K562 (cell line): ENCODE results near the gene ADCY5. TPM values are rescaled to one million over a fixed set of nuclear protein-coding genes. Genes with fewer than 3 reads are reported as not detected.
A peak's percentile ranks its signal among the peaks of the same experiment; 100 is the strongest.

Source experiments
- ATAC-seq: fragments of 200-7000 bp; cut with Tn5 transposase; 3 replicates; pipeline ENCODE4 v1.9.1; 2020; ENCODE audit warnings: moderate library complexity
- BruUV-seq: library from RNA; stranded (reverse); fragments of 400-500 nt; replicated peaks from 2 replicates; lab custom pipeline; 2021; lab: Mats Ljungman, UMichigan
- CTCF ChIA-PET: fragments of 300-600 bp; formaldehyde crosslinking; extraction: SDS; loops from one replicate; lab custom pipeline; 2021; ENCODE audit warnings: low intra/inter-chr PET ratio; lab: Yijun Ruan, JAX
- POLR2A ChIA-PET: fragments of 300-600, 350-650 bp; sonication (Branson Sonifier 250); formaldehyde crosslinking; extraction: SDS; loops from one replicate; lab custom pipeline; 2021; ENCODE audit warnings: antibody characterized with exemption, inconsistent platforms; lab: Yijun Ruan, JAX
- DNase-seq, 4 experiments: peaks; one replicate each; pipeline versions ENCODE4 v3.0.0 to v3.0.0-alpha.2; 2011 to 2018; ENCODE audit warnings: low spot score in 3 of 4, mixed read lengths in 3 of 4; ENCODE audit errors: extremely low read depth in 1 of 4
- FAIRE-seq: peaks from 2 replicates; lab custom pipeline; 2011; peaks lifted over from hg19 to GRCh38; lab: Jason Lieb, UNC
- H2AFZ ChIP-seq: 2 replicates; pipeline ENCODE4 v1.6.0; 2011; ENCODE audit warnings: low read depth, low read length, control low read depth, inconsistent platforms
- H3K27ac ChIP-seq: fragments of 200-600 bp; 3 replicates; pipeline ENCODE4 v1.8.0; 2011; ENCODE audit warnings: low read depth, mild to moderate bottlenecking, control low read depth, inconsistent platforms, low read length, moderate library complexity, mixed read lengths; ENCODE audit errors: extremely low read depth
- H3K27me3 ChIP-seq, 2 experiments: fragments of 300-600 bp in 1 of 2; 2 replicates in 1 of 2; 3 replicates in 1 of 2; pipeline versions ENCODE4 v1.6.0 to v1.8.0; 2011; ENCODE audit warnings: inconsistent platforms in 2 of 2, low read length in 2 of 2, mild to moderate bottlenecking in 1 of 2, mixed read lengths in 1 of 2, moderate library complexity in 1 of 2; ENCODE audit not compliant: control insufficient read depth in 2 of 2, insufficient read depth in 2 of 2
- H3K36me3 ChIP-seq: fragments of 300-600 bp; 3 replicates; pipeline ENCODE4 v1.8.0; 2011; ENCODE audit warnings: mild to moderate bottlenecking, low read length, inconsistent platforms; ENCODE audit not compliant: control insufficient read depth, insufficient read depth
- H3K4me1 ChIP-seq, 2 experiments: fragments of 200-600 bp in 1 of 2; replicated peaks in 1 of 2; 2 replicates in 1 of 2; 3 replicates in 1 of 2; pipeline versions ENCODE4 v1.5.1 to v1.8.0; 2011; ENCODE audit warnings: inconsistent platforms in 2 of 2, low read length in 2 of 2, mild to moderate bottlenecking in 1 of 2, mixed read lengths in 1 of 2, moderate library complexity in 1 of 2; ENCODE audit not compliant: control insufficient read depth in 2 of 2, insufficient read depth in 2 of 2
- H3K4me2 ChIP-seq: 2 replicates; pipeline ENCODE4 v1.6.1; 2011; ENCODE audit warnings: low read length, control low read depth, inconsistent platforms, mixed read lengths; ENCODE audit not compliant: insufficient read depth
- H3K4me3 ChIP-seq: fragments of 200-600 bp; sonication (generic), shearing (Covaris generic); 2 replicates; pipeline ENCODE4 v1.5.1; 2016; ENCODE audit warnings: control low read depth, inconsistent platforms
- H3K79me2 ChIP-seq: fragments of 200-600 bp; 3 replicates; pipeline ENCODE4 v1.8.0; 2011; ENCODE audit warnings: low read length, inconsistent platforms; ENCODE audit not compliant: control insufficient read depth, insufficient read depth
- H3K9ac ChIP-seq, 2 experiments: 2 replicates each; pipeline versions ENCODE4 v1.6.0 to v1.6.1; 2011; ENCODE audit warnings: low read depth in 2 of 2, low read length in 2 of 2, control low read depth in 1 of 2, inconsistent platforms in 1 of 2, mild to moderate bottlenecking in 1 of 2, mixed read lengths in 1 of 2; ENCODE audit not compliant: insufficient read depth in 1 of 2
- H3K9me1 ChIP-seq: one replicate; pipeline ENCODE4 v1.6.0; 2011; ENCODE audit warnings: inconsistent platforms, mild to moderate bottlenecking, low read length, moderate library complexity; ENCODE audit not compliant: control insufficient read depth, insufficient read depth
- H3K9me3 ChIP-seq: replicated peaks from 2 replicates; pipeline ENCODE4 v1.5.1; 2011; ENCODE audit warnings: low read depth, low read length, inconsistent platforms; ENCODE audit not compliant: control insufficient read depth, insufficient read depth
- H4K20me1 ChIP-seq: replicated peaks from 2 replicates; pipeline ENCODE4 v1.6.1; 2011; ENCODE audit warnings: low read length, inconsistent platforms, mixed read lengths; ENCODE audit not compliant: control insufficient read depth, insufficient read depth
- BMI1 ChIP-seq: fragments of 150-350 bp; IDR thresholded peaks from 2 replicates; pipeline ENCODE4 v1.6.1; 2014; ENCODE audit warnings: low read length
- CBX2 ChIP-seq: fragments of 200-600 bp; sonication (generic); IDR thresholded peaks from one replicate; pipeline ENCODE4 v1.6.1; 2012; ENCODE audit warnings: mild to moderate bottlenecking, low read length, inconsistent platforms; ENCODE audit not compliant: insufficient read depth, poor library complexity, severe bottlenecking
- CC2D1A ChIP-seq: fragments of 450-650 bp; IDR thresholded peaks from 2 replicates; pipeline ENCODE4 v1.6.1; 2017; ENCODE audit warnings: mild to moderate bottlenecking
- HCFC1 ChIP-seq: IDR thresholded peaks from 2 replicates; pipeline ENCODE4 v1.6.1; 2012; ENCODE audit warnings: low read depth, low read length, improper control_type of control experiment
- HLTF ChIP-seq: fragments of 450-650 bp; IDR thresholded peaks from 2 replicates; pipeline ENCODE4 v1.6.1; 2016
- MCM5 ChIP-seq: fragments of 450-650 bp; IDR thresholded peaks from 2 replicates; pipeline ENCODE4 v1.6.1; 2016; ENCODE audit warnings: low read depth
- NFIC ChIP-seq: fragments of 450-650 bp; IDR thresholded peaks from 2 replicates; pipeline ENCODE4 v1.6.1; 2017; ENCODE audit warnings: mild to moderate bottlenecking, inconsistent platforms
- NFIX ChIP-seq: fragments of 250-450 bp; sonication (Bioruptor Pico); IDR thresholded peaks from 2 replicates; pipeline ENCODE4 v1.4.0; 2020; ENCODE audit warnings: low read depth, mild to moderate bottlenecking, moderate library complexity
- PREB ChIP-seq: sonication (generic); formaldehyde crosslinking; IDR thresholded peaks from 2 replicates; pipeline ENCODE4 v1.8.1; 2023; ENCODE audit warnings: mild to moderate bottlenecking, missing genetic modification reagents
- SIN3A ChIP-seq, 2 experiments: fragments of 150-350 bp in 1 of 2; IDR thresholded peaks; 2 replicates each; pipeline ENCODE4 v1.6.1; 2011 to 2016; ENCODE audit warnings: borderline replicate concordance in 2 of 2, low read depth in 2 of 2, low read length in 2 of 2, mild to moderate bottlenecking in 2 of 2, moderate library complexity in 2 of 2; ENCODE audit not compliant: control insufficient read depth in 1 of 2
- SRSF3 ChIP-seq: fragments of 200-400 bp; formaldehyde crosslinking; IDR thresholded peaks from 2 replicates; pipeline ENCODE4 v1.6.1; 2016; ENCODE audit warnings: mild to moderate bottlenecking, low read length, moderate library complexity; ENCODE audit not compliant: insufficient read depth
- THRAP3 ChIP-seq: fragments of 450-650 bp; IDR thresholded peaks from 2 replicates; pipeline ENCODE4 v1.6.1; 2016; ENCODE audit warnings: mild to moderate bottlenecking, inconsistent platforms, borderline replicate concordance
- ZNF165 ChIP-seq: fragments of 250-450 bp; sonication (Bioruptor Pico); IDR thresholded peaks from 2 replicates; pipeline ENCODE4 v1.4.0; 2020; ENCODE audit warnings: borderline replicate concordance
- ZNF436 ChIP-seq: fragments of 250-450, 450-650 bp; sonication (Bioruptor Pico); formaldehyde crosslinking; IDR thresholded peaks from 2 replicates; pipeline ENCODE4 v1.7.0; 2020; ENCODE audit warnings: mild to moderate bottlenecking
- ZNF76 ChIP-seq: fragments of 250-450 bp; sonication (Bioruptor Pico); IDR thresholded peaks from 2 replicates; pipeline ENCODE4 v1.4.0; 2020; ENCODE audit warnings: mild to moderate bottlenecking, moderate library complexity, borderline replicate concordance
- WGBS: fragments of 100-300 bp; shearing (Covaris generic); methylation state at CpG from one replicate; pipeline ENCODE4 v1.1.6; 2016; ENCODE audit warnings: low coverage, mixed read lengths; ENCODE audit not compliant: insufficient coverage; ENCODE audit errors: missing lambda C conversion rate; 5-methylcytosine and 5-hydroxymethylcytosine counted together
- in situ Hi-C: fragments of 300-500 bp; cut with MboI; formaldehyde crosslinking; loops from 4 replicates; pipeline ENCODE4 v1.15.0; 2018; ENCODE audit warnings: inconsistent platforms, mixed read lengths
- intact Hi-C: fragments of 100-400 bp; cut with micrococcal nuclease; formaldehyde crosslinking; loops from 2 replicates; pipeline ENCODE4 v1.14.2; 2022
- polyA plus RNA-seq, 8 experiments: library from polyadenylated mRNA; depleted of rRNA in 4 of 8; stranded (reverse) in 5 of 8; unstranded in 3 of 8; fragments of >200 nt; fragmentation: Nextera tagmentation in 2 of 8; fragmentation: Illumina TruSeq in 1 of 8; extraction: Ambion mirVana in 2 of 8; extraction: Trizol in 1 of 8; gene quantifications; 2 replicates each; pipeline versions ENCODE4 v1.2.1 to v1.2.3, GENCODE V29; 2011 to 2014; ENCODE audit warnings: inconsistent platforms in 1 of 8, missing spikeins in 1 of 8
- total RNA-seq, 7 experiments: library from RNA; depleted of rRNA in 6 of 7; stranded (reverse); fragments of >200 nt in 6 of 7; fragmentation: Illumina TruSeq in 2 of 7; extraction: Trizol in 2 of 7; gene quantifications; 2 replicates each; pipeline versions ENCODE4 v1.2.1 to v1.2.3, GENCODE V29; 2011 to 2021; ENCODE audit warnings: low replicate concordance in 1 of 7

ADCY5 gene
- total and polyA plus RNA-seq, 9 of the 15 experiments (the other 6 are each of a cell fraction or from before 2014, with no cell fraction given), result under 0.01 TPM; not detected in 8

DNA sequence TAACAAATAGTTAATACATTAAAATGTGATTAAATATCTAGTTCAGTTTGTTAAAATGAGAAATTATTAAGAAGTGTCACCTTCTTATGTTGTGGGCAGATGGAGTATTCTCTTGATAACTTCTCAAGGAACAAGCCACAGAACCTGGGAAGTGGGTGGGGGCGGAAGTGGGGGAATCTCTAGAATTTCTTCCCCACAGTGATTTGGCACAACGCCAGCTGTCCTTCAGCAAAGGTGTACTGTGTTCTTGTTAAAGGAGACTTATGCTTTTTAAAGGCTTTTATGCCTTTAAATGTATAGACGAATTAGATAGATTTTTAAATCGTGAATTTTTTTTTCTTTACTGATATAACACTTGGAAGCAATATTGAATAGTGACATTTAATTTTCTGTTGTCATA, 204.8 kb downstream of the ADCY5 start:
- intact Hi-C loops, result no loop called here
- no peaks in the 10 kb centered on the region for H3K4me1 ChIP-seq
- ChIA-PET POLR2A (no interaction called here), CTCF (no interaction called here)
- no peaks in the 10 kb centered on the region for H3K9me3 ChIP-seq
- 70% methylated on average over 4 of the region's 4 CpGs for WGBS
- in situ Hi-C loops, result no loop called here
- no peak overlapping the region for H2AFZ ChIP-seq
- FAIRE-seq (no peak), ATAC-seq (no peak), DNase-seq (peak; percentile 6 to 27 (median 8))
- no peak overlapping the region for H3K4me3 ChIP-seq
- peaks cover 20% of the 10 kb centered on the region; the same call in 2 of the 3 replicates for H3K36me3 ChIP-seq
- no peak overlapping the region for H3K27ac ChIP-seq
- H4K20me1 ChIP-seq, result no peaks in the 10 kb centered on the region
- H3K9me1 ChIP-seq, result no peaks in the 10 kb centered on the region
- BruUV-seq, result no TSS peak
- no peaks in the 10 kb centered on the region for H3K79me2 ChIP-seq
- no peak overlapping the region for H3K9ac ChIP-seq
- no peak overlapping the region for H3K4me2 ChIP-seq
- H3K27me3 ChIP-seq, result no peaks in the 10 kb centered on the region
- TF ChIP-seq ZNF436 (CRISPR knock-in tag) (no peak), ZNF76 (CRISPR knock-in tag) (no peak), HLTF (no peak), SRSF3 (no peak), MCM5 (no peak), NFIX (CRISPR knock-in tag) (peak; percentile 80), CC2D1A (no peak), ZNF165 (CRISPR knock-in tag) (no peak), THRAP3 (no peak), SIN3A (IDR thresholded peaks at IDR 0.05; ENCODE audit: borderline replicate concordance in 2 of 2, control insufficient read depth in 1 of 2, low read depth in 2 of 2, low read length in 2 of 2) (no peak), PREB (no peak), CBX2 (no peak), BMI1 (no peak), HCFC1 (no peak), NFIC (peak; percentile 94)
